ENCODE results near the gene TBX3. TPM values are rescaled to one million over a fixed set of nuclear protein-coding genes. Genes with fewer than 3 reads are reported as not detected.

Gene TBX3
- total RNA-seq, 1 donor from 2014 or later = 2.0 TPM

DNA sequence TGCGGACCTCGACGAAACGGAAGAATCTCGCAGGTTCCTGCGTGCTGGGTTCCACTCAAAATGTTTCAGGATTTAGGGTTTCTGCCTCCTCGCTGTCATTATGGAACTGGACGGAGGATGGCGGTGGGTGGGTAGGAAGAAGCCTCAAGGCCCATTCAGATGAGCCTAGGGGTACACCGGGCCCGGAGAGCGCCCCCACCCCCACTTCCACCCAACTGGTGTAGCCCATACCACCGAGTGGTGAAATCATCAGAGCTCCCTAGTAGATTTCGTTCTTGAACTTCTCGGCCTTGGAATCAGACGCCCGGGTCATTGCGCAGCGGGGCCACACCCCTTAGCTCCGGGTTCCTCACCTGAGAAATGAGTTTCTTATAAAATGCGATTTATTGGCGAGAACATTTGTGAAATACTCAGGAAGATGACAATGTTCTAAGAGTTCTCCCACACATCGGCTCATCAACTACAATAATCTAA, 13.3 kb upstream of the TBX3 start:
- peaks cover 3% of the 10 kb centered on the region for H3K9me3 ChIP-seq (ENCODE audit: insufficient read depth, low read depth, low read length)
- no peaks in the 10 kb centered on the region for H3K4me1 ChIP-seq (ENCODE audit: insufficient read depth, low read length)
- no peaks in the 10 kb centered on the region for H3K79me2 ChIP-seq (ENCODE audit: insufficient read depth, low read length)
- H3K27me3 ChIP-seq (ENCODE audit: insufficient read depth, low read length) = peaks cover 98% of the 10 kb centered on the region
- H3K27ac Mint-ChIP-seq (ENCODE audit: unreplicated experiment) = no peak overlapping the region
- no peak overlapping the region for H3K4me3 Mint-ChIP-seq (ENCODE audit: unreplicated experiment)
- H3K36me3 ChIP-seq (ENCODE audit: insufficient read depth, low read length) = no peaks in the 10 kb centered on the region
- peaks cover 97% of the 10 kb centered on the region for H3K27me3 Mint-ChIP-seq (ENCODE audit: low read depth, unreplicated experiment)
- DNase-seq (ENCODE audit: low read depth) (no peak), FAIRE-seq (no peak)
- TF ChIP-seq, protein P1, sequence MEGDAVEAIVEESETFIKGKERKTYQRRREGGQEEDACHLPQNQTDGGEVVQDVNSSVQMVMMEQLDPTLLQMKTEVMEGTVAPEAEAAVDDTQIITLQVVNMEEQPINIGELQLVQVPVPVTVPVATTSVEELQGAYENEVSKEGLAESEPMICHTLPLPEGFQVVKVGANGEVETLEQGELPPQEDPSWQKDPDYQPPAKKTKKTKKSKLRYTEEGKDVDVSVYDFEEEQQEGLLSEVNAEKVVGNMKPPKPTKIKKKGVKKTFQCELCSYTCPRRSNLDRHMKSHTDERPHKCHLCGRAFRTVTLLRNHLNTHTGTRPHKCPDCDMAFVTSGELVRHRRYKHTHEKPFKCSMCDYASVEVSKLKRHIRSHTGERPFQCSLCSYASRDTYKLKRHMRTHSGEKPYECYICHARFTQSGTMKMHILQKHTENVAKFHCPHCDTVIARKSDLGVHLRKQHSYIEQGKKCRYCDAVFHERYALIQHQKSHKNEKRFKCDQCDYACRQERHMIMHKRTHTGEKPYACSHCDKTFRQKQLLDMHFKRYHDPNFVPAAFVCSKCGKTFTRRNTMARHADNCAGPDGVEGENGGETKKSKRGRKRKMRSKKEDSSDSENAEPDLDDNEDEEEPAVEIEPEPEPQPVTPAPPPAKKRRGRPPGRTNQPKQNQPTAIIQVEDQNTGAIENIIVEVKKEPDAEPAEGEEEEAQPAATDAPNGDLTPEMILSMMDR (IDR thresholded peaks at IDR 0.05; ENCODE audit: insufficient read depth, low read depth, low read length) = no peak
- TF ChIP-seq EZH2 (IDR thresholded peaks at IDR 0.05; ENCODE audit: insufficient read depth, low read length) = peak; percentile 37
- H3K4me3 ChIP-seq (ENCODE audit: insufficient read depth, low read depth, low read length) = no peak overlapping the region
- H3K9ac ChIP-seq (ENCODE audit: low read length) = no peak overlapping the region
- H3K4me2 ChIP-seq (ENCODE audit: low read length) = peak overlapping the region; percentile 77
- H3K9me3 Mint-ChIP-seq (ENCODE audit: unreplicated experiment) = peaks cover 10% of the 10 kb centered on the region
- H3K4me1 Mint-ChIP-seq (ENCODE audit: low read depth, unreplicated experiment) = no peaks in the 10 kb centered on the region
- no peaks in the 10 kb centered on the region for H4K20me1 ChIP-seq (ENCODE audit: insufficient read depth, low read length)
- H3K27ac ChIP-seq (ENCODE audit: low read depth, low read length) = no peak overlapping the region
- no peaks in the 10 kb centered on the region for H3K36me3 Mint-ChIP-seq (ENCODE audit: low read depth, unreplicated experiment)
- no peak overlapping the region for H2AFZ ChIP-seq (ENCODE audit: low read depth, low read length)

DNA sequence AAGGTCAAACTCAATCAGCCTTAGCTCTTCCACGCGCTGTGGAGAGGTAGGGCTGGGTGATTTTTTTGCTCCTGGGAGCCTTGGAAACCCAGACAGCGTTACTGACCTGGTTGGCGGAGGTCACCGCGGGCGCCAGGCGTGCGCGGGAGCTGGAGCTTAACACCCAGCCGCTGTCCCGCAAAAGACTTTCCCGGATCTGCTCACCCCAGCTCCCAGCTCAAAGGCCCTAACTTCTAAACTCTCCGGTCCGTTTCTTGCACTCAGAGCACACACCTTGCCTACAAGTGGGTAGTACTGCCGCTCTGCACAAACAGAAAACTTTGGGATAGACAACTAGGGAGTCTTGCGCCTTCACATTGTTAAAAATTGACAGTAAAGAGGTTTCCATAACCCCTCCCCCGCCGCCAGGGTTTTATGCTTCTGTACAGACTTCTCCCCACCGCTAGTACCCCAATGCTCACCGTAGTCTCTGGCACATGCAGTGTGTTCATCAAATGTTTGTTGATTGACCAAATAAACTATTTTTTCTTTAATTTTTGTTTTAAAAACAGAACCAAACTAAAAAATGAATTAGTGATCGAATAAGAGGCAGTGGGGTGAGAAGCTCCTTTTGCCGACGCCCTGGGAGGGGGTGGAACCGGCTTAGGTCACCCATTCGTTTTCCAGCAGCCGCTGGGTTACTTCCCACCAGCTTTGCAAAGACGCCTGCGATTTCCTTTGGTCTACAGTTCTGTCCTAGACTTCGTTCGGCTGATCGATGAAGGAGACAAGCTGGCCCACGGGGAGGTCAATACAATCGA, 12.7 kb upstream of the TBX3 start:
- Histone ChIP-seq H3K4me1 (ENCODE audit: insufficient read depth, low read length) (no peaks in the 10 kb centered on the region), H3K4me2 (ENCODE audit: low read length) (no peak overlapping the region), H3K27me3 (ENCODE audit: insufficient read depth, low read length) (peaks cover 98% of the 10 kb centered on the region), H3K9me3 (ENCODE audit: insufficient read depth, low read depth, low read length) (peaks cover 3% of the 10 kb centered on the region), H2AFZ (ENCODE audit: low read depth, low read length) (no peak overlapping the region), H3K79me2 (ENCODE audit: insufficient read depth, low read length) (no peaks in the 10 kb centered on the region), H3K9ac (ENCODE audit: low read length) (no peak overlapping the region), H3K4me3 (ENCODE audit: insufficient read depth, low read depth, low read length) (no peak overlapping the region), H3K27ac (ENCODE audit: low read depth, low read length) (no peak overlapping the region), H4K20me1 (ENCODE audit: insufficient read depth, low read length) (no peaks in the 10 kb centered on the region), H3K36me3 (ENCODE audit: insufficient read depth, low read length) (no peaks in the 10 kb centered on the region)
- H3K4me3 Mint-ChIP-seq (ENCODE audit: unreplicated experiment) = no peak overlapping the region
- H3K36me3 Mint-ChIP-seq (ENCODE audit: low read depth, unreplicated experiment) = no peaks in the 10 kb centered on the region
- H3K9me3 Mint-ChIP-seq (ENCODE audit: unreplicated experiment) = peaks cover 10% of the 10 kb centered on the region
- H3K27ac Mint-ChIP-seq (ENCODE audit: unreplicated experiment) = no peak overlapping the region
- TF ChIP-seq, protein P1 (IDR thresholded peaks at IDR 0.05; ENCODE audit: insufficient read depth, low read depth, low read length) = no peak
- peak; percentile 52 for TF ChIP-seq EZH2 (IDR thresholded peaks at IDR 0.05; ENCODE audit: insufficient read depth, low read length)
- no peaks in the 10 kb centered on the region for H3K4me1 Mint-ChIP-seq (ENCODE audit: low read depth, unreplicated experiment)
- H3K27me3 Mint-ChIP-seq (ENCODE audit: low read depth, unreplicated experiment) = peaks cover 96% of the 10 kb centered on the region
- DNase-seq (ENCODE audit: low read depth) (no peak), FAIRE-seq (no peak)

DNA sequence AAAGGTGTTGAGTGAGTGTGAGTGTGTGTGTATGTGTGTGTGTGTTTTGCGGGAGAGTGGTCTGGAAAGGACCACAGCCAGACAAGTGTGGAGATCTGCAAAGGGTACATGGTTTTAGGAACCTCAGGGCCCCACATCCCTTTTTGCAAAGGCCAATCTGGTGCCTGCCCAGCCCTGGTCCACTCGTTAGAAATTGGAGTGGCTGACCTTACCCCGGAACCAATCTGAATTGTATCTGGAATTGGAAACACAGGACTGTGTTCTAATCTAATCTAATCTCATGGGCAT, 11.3 kb upstream of the TBX3 start:
- H3K79me2 ChIP-seq (ENCODE audit: insufficient read depth, low read length) = no peaks in the 10 kb centered on the region
- no peak overlapping the region for H3K4me3 ChIP-seq (ENCODE audit: insufficient read depth, low read depth, low read length)
- H2AFZ ChIP-seq (ENCODE audit: low read depth, low read length) = no peak overlapping the region
- no peak overlapping the region for H3K27ac Mint-ChIP-seq (ENCODE audit: unreplicated experiment)
- DNase-seq (ENCODE audit: low read depth) (no peak), FAIRE-seq (no peak)
- no peaks in the 10 kb centered on the region for H4K20me1 ChIP-seq (ENCODE audit: insufficient read depth, low read length)
- peaks cover 100% of the 10 kb centered on the region for H3K27me3 ChIP-seq (ENCODE audit: insufficient read depth, low read length)
- H3K27ac ChIP-seq (ENCODE audit: low read depth, low read length) = no peak overlapping the region
- H3K9ac ChIP-seq (ENCODE audit: low read length) = no peak overlapping the region
- H3K36me3 Mint-ChIP-seq (ENCODE audit: low read depth, unreplicated experiment) = no peaks in the 10 kb centered on the region
- H3K4me3 Mint-ChIP-seq (ENCODE audit: unreplicated experiment) = no peak overlapping the region
- no peaks in the 10 kb centered on the region for H3K4me1 ChIP-seq (ENCODE audit: insufficient read depth, low read length)
- peaks cover 97% of the 10 kb centered on the region for H3K27me3 Mint-ChIP-seq (ENCODE audit: low read depth, unreplicated experiment)
- H3K4me2 ChIP-seq (ENCODE audit: low read length) = no peak overlapping the region
- H3K9me3 Mint-ChIP-seq (ENCODE audit: unreplicated experiment) = peaks cover 14% of the 10 kb centered on the region
- no peak for TF ChIP-seq EZH2 (IDR thresholded peaks at IDR 0.05; ENCODE audit: insufficient read depth, low read length)
- TF ChIP-seq, protein P1 (IDR thresholded peaks at IDR 0.05; ENCODE audit: insufficient read depth, low read depth, low read length) = no peak
- H3K9me3 ChIP-seq (ENCODE audit: insufficient read depth, low read depth, low read length) = peaks cover 3% of the 10 kb centered on the region
- H3K4me1 Mint-ChIP-seq (ENCODE audit: low read depth, unreplicated experiment) = no peaks in the 10 kb centered on the region
- H3K36me3 ChIP-seq (ENCODE audit: insufficient read depth, low read length) = no peaks in the 10 kb centered on the region
